ENCODE measurements around the gene KIAA1217. TPM values are rescaled to one million over a fixed set of nuclear protein-coding genes. Genes with fewer than 3 reads are reported as not detected.

Gene KIAA1217
- total RNA-seq, 1 experiment from 2014 or later = 48.3 TPM

- POLR2A ChIA-PET = no interaction called here
- Mint-ChIP-seq H3K4me1 (ENCODE audit: insufficient read depth, unreplicated experiment) (peaks cover 25% of the 10 kb centered on the region), H3K4me3 (ENCODE audit: unreplicated experiment) (no peak overlapping the region), H3K36me3 (ENCODE audit: insufficient read depth, unreplicated experiment) (peaks cover 49% of the 10 kb centered on the region), H3K27ac (ENCODE audit: low read depth, unreplicated experiment) (no peak overlapping the region), H3K9me3 (ENCODE audit: unreplicated experiment) (no peaks in the 10 kb centered on the region), H3K27me3 (ENCODE audit: insufficient read depth, unreplicated experiment) (no peaks in the 10 kb centered on the region)
- intact Hi-C loops (cut with micrococcal nuclease) = no loop called here
- TF ChIP-seq CTCF (IDR thresholded peaks at IDR 0.05; ENCODE audit: unreplicated experiment) = no peak
- DNase-seq (ENCODE audit: unreplicated experiment) = no peak
- CTCF ChIA-PET = interaction anchor here (3.1 kb wide), 1 partner anchor 31 kb away, joined by 17 read pairs; no protein-coding TSS in a partner anchor
- BruUV-seq (replicated peaks) = no TSS peak
Observed at GRCh38 chr10:24385776-24386175, 176.8 kb downstream of the KIAA1217 start.

- CTCF ChIA-PET = interaction anchor here (0.7 to 1.2 kb wide), 2 partner anchors 59 to 114 kb away, joined by 4 to 7 read pairs; no protein-coding TSS in a partner anchor
- no TSS peak for BruUV-seq (replicated peaks)
- H3K27me3 Mint-ChIP-seq (ENCODE audit: insufficient read depth, unreplicated experiment) = no peaks in the 10 kb centered on the region
- no peak for DNase-seq (ENCODE audit: unreplicated experiment)
- H3K36me3 Mint-ChIP-seq (ENCODE audit: insufficient read depth, unreplicated experiment) = peaks cover 51% of the 10 kb centered on the region
- H3K9me3 Mint-ChIP-seq (ENCODE audit: unreplicated experiment) = no peaks in the 10 kb centered on the region
- TF ChIP-seq CTCF (IDR thresholded peaks at IDR 0.05; ENCODE audit: unreplicated experiment) = no peak
- intact Hi-C loops (cut with micrococcal nuclease) = no loop called here
- POLR2A ChIA-PET = interaction anchor here (1.0 kb wide), 1 partner anchor 34 kb away, joined by 3 read pairs; no protein-coding TSS in a partner anchor
- no peak overlapping the region for H3K27ac Mint-ChIP-seq (ENCODE audit: low read depth, unreplicated experiment)
- H3K4me1 Mint-ChIP-seq (ENCODE audit: insufficient read depth, unreplicated experiment) = no peaks in the 10 kb centered on the region
- H3K4me3 Mint-ChIP-seq (ENCODE audit: unreplicated experiment) = no peak overlapping the region
Observed at GRCh38 chr10:24390146-24390700, 181.3 kb downstream of the KIAA1217 start.

- TF ChIP-seq CTCF (IDR thresholded peaks at IDR 0.05; ENCODE audit: unreplicated experiment) = no peak
- H3K36me3 Mint-ChIP-seq (ENCODE audit: insufficient read depth, unreplicated experiment) = peaks cover 46% of the 10 kb centered on the region
- ChIA-PET CTCF (interaction anchor here (1.2 kb wide), 1 partner anchor 114 kb away, joined by 7 read pairs; no protein-coding TSS in a partner anchor), POLR2A (no interaction called here)
- intact Hi-C loops (cut with micrococcal nuclease) = no loop called here
- no peaks in the 10 kb centered on the region for H3K9me3 Mint-ChIP-seq (ENCODE audit: unreplicated experiment)
- no peak for DNase-seq (ENCODE audit: unreplicated experiment)
- BruUV-seq (replicated peaks) = no TSS peak
- H3K27me3 Mint-ChIP-seq (ENCODE audit: insufficient read depth, unreplicated experiment) = no peaks in the 10 kb centered on the region
- H3K27ac Mint-ChIP-seq (ENCODE audit: low read depth, unreplicated experiment) = no peak overlapping the region
- H3K4me1 Mint-ChIP-seq (ENCODE audit: insufficient read depth, unreplicated experiment) = no peaks in the 10 kb centered on the region
- no peak overlapping the region for H3K4me3 Mint-ChIP-seq (ENCODE audit: unreplicated experiment)
Observed at GRCh38 chr10:24390746-24391145, 181.8 kb downstream of the KIAA1217 start.

- CTCF ChIA-PET = interaction anchor here (0.6 kb wide), 1 partner anchor 126 kb away, joined by 3 read pairs; no protein-coding TSS in a partner anchor
- DNase-seq (ENCODE audit: unreplicated experiment) = no peak
Observed at GRCh38 chr10:24393201-24393600, 184.3 kb downstream of the KIAA1217 start.

More at GRCh38 chr10:24393201-24393600, 184.3 kb downstream of the KIAA1217 start:
- Mint-ChIP-seq H3K27me3 (ENCODE audit: insufficient read depth, unreplicated experiment) (no peaks in the 10 kb centered on the region), H3K4me1 (ENCODE audit: insufficient read depth, unreplicated experiment) (no peaks in the 10 kb centered on the region), H3K27ac (ENCODE audit: low read depth, unreplicated experiment) (no peak overlapping the region), H3K36me3 (ENCODE audit: insufficient read depth, unreplicated experiment) (peaks cover 30% of the 10 kb centered on the region), H3K9me3 (ENCODE audit: unreplicated experiment) (no peaks in the 10 kb centered on the region), H3K4me3 (ENCODE audit: unreplicated experiment) (no peak overlapping the region)
- no TSS peak for BruUV-seq (replicated peaks)
- intact Hi-C loops (cut with micrococcal nuclease) = no loop called here
- no peak for TF ChIP-seq CTCF (IDR thresholded peaks at IDR 0.05; ENCODE audit: unreplicated experiment)
- POLR2A ChIA-PET = interaction anchor here (1.2 kb wide), 1 partner anchor 13 kb away, joined by 4 read pairs; no protein-coding TSS in a partner anchor
